Smooth muscle cell of the brain vasculature (primary cell): ENCODE measurements around the gene ALK.

Experiments
- DNase-seq: peaks from one replicate; pipeline ENCODE4 v3.0.0-alpha.2; 2012; ENCODE audit warnings: low read depth, low spot score

Gene ALK

GRCh38 chr2:29902356-29902755 is 19.0 kb downstream of the ALK start:
- no peak for DNase-seq

- no peak for DNase-seq
Observed at GRCh38 chr2:29900971-29901633, 20.3 kb downstream of the ALK start.

DNA sequence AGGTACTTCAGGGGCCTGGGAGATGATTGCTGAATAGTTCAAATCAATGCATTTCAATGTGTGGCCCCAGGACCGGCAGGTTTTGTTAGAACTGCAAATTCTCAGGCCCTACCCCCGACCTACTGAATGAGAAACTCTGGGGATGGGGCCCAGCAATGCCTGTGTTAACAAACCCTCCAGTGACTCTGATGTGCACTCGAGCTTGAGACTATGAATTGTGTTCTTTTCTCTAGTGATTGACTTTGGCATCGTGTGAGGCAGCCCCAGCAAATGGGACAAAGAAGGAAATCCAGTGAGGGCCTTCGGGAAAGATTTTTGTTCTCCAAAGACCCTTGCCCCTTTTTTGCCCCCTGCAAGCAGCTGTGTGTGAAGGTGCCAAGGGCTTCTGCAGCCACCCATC is 22.4 kb downstream of the ALK start:
- no peak for DNase-seq

GRCh38 chr2:29894822-29895614 is 26.4 kb downstream of the ALK start:
- DNase-seq, result no peak

GRCh38 chr2:29892585-29893259 is 28.7 kb downstream of the ALK start:
- DNase-seq, result no peak

DNA sequence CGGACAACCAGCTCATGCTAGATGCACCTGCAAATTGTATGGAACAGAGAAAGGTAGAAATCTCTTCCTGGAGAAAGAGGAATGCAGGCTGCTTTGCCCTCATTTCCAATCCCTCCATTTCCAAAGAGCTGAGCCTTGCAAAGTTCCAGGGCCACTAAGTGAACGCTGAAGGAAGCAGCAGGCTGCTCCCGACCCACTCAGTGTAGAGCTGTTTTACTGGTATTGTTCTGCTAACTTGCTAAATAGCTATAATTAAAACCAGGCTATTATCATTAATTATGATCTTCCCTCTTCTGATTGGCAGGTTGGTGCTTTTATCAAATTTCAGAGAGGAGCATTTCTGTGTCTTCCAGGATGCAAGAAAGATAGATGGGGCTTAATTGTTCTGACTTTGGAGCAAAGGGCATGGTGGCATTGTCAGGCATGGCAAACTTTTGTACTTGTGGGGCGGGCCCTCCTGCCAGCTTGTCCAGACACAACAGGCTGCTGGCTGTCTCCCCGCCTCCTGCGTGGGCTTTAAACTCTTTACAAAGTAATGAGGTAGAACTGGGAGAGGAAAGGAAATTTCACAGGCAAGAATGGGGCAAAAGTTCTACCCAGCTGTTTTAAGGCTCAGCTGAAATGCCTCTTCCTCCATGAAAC is 40.2 kb downstream of the ALK start:
- DNase-seq, result no peak

DNA sequence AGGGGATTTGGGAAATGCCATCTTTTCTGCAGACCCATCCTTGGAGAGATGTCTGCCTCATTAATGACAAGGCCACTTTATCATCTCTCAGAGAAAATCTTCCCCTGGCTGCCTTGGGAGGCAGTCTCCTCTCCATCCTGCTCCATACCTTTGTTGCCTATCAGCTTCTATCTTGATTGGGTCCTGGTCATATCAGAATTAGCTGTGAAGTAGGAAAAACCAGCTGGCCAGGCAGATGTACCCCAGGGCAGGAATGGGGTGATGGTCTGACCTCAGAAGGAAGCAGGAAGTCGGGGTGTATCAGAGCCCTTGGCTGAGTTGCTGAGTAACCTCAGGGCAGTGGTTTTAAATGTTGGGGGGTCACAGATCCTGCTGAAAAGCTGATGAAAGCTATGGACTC is 41.3 kb downstream of the ALK start:
- DNase-seq, result no peak

- no peak for DNase-seq
Observed at GRCh38 chr2:29879456-29879855, 41.9 kb downstream of the ALK start.

DNA sequence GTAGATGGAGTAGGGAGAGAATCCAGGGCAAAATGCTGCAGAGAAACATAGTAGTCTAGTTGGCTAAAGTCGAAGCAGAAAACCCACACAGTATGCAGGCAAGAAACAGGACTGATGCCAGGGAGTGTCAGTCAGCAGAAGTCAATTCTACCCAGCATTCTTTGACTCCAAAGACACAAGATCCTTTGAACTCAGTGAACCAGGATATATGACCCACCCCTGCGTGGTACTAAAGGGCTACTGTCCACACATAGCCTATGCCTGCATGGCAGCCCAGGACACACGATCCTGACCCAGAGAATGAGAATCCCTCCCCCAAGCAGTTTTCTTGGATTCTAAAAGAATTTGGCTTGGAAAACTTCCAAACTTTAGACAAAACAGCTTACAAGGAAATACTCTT is 42.5 kb downstream of the ALK start:
- DNase-seq, result no peak

DNA sequence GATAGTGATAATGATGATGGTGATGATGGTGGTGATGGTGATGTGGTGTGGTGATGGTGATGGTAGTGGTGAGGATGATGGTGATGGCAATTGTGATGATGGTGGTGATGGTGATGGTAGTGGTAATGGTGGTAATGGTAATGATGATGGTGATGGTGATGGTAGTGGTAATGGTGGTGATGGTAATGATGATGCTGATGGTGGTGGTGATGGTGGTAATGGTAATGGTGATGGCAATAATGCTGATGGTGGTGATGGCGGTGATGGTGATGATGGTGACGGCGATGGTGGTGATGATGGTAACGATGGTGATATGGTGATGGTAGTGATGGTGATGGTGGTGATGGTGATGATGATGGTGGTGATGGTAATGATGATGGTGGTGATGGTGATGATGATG is 45.0 kb downstream of the ALK start:
- no peak for DNase-seq

DNA sequence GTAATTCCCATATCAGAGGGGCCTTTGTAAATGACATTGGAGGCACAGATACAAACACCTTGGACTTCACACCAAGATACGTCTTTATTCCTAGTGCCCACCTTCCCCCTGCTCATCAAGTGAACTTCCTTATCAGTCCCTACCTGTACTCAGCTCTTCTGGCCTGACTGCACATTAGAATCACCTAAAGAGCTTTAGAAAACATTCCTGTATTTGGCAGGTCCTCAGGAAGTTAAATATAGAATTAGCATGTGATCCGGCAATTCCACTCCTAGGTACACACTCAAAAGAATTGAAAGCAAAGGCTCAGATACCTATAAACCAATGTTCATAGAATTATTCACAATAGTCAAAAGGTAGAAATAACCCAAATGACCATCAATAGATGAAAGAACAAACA is 46.6 kb downstream of the ALK start:
- no peak for DNase-seq

- DNase-seq, result no peak
Observed at GRCh38 chr2:29872870-29873269, 48.5 kb downstream of the ALK start.

GRCh38 chr2:29871541-29871940 is 49.8 kb downstream of the ALK start:
- no peak for DNase-seq

GRCh38 chr2:29865512-29865911 is 55.9 kb downstream of the ALK start:
- DNase-seq, result no peak

- DNase-seq, result no peak
Observed at GRCh38 chr2:29864988-29865387, 56.4 kb downstream of the ALK start.

GRCh38 chr2:29855924-29856639 is 65.3 kb downstream of the ALK start:
- DNase-seq, result no peak

GRCh38 chr2:29850794-29851193 is 70.6 kb downstream of the ALK start:
- DNase-seq, result no peak

DNA sequence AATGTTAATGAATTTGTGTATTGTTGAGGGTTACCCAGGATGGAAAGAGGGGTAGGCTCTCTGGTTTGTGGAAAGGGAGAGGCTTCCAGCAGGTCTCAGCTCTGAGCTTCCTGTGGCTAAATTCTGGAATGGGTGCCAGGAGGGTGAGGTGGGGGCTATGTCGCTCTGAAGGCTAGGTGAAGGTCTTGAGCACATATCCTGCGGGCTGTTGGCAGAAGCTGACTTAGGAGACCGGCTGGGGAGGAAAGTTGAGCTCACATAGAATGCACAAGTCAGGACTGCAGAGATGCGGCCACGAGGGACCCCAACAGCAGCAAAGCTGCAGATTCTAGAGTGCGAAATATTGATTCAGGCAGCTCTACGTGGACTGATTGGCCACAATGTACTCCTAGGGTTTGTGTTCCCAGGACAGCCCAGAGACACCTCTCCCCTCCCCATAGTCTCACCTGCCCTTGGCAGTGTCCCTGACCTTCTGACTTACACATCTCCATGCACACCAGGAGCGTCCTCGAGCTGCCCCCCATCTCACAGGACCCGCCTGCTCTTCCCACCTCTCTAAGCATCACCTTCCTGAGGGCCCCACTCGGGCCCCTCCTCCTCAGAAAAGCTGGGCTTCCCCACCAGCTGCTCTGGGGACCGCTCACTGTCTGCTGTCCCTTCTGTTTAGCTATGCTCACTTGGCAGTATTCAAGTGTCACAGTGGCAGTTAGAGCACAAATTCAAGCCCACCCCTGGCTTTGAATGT is 72.6 kb downstream of the ALK start:
- no peak for DNase-seq

- no peak for DNase-seq
Observed at GRCh38 chr2:29847886-29848285, 73.5 kb downstream of the ALK start.

GRCh38 chr2:29844713-29845326 is 76.6 kb downstream of the ALK start:
- DNase-seq, result no peak
